ENCODE results near the gene CERS1.

DNA sequence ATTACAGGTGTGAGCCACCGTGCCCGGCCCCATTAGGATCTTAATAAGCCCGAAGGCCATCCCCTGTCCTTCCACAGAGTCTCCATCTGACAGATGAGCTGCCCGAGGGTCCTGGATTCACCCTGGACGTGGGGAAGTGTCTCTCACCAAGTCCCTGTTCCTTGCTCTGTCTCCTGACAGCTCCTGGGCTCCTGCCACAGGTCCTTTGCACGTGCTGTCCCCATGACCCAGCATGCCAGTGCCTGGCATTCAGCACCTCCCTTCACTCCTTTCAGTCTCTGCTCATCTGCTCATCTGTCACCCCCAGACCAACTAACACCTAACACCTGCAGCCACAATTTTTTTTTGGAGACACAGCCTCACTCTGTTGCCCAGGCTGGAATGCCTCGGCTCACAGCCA lies 14.5 kb downstream of the CERS1 start:
- TF ChIP-seq YY1 (IDR thresholded peaks at IDR 0.05; ENCODE audit: low read depth) (no peak), USF1 (IDR thresholded peaks at IDR 0.05) (no peak), TAF1 (IDR thresholded peaks at IDR 0.05; ENCODE audit: low read depth) (no peak), EP300 (IDR thresholded peaks at IDR 0.05; ENCODE audit: borderline replicate concordance) (no peak), MAX (IDR thresholded peaks at IDR 0.05) (no peak), FOXM1 (IDR thresholded peaks at IDR 0.05; ENCODE audit: borderline replicate concordance, low read depth) (no peak), RAD21 (IDR thresholded peaks at IDR 0.05; ENCODE audit: low read depth) (no peak), CEBPB (IDR thresholded peaks at IDR 0.05) (no peak), ZBTB7A (IDR thresholded peaks at IDR 0.05; ENCODE audit: low read depth) (no peak), TEAD4 (IDR thresholded peaks at IDR 0.05) (no peak), NFIC (IDR thresholded peaks at IDR 0.05) (no peak), EGR1 (IDR thresholded peaks at IDR 0.05) (no peak), CREB1 (IDR thresholded peaks at IDR 0.05; ENCODE audit: low read depth) (no peak)
- TF ChIP-seq, protein P1, sequence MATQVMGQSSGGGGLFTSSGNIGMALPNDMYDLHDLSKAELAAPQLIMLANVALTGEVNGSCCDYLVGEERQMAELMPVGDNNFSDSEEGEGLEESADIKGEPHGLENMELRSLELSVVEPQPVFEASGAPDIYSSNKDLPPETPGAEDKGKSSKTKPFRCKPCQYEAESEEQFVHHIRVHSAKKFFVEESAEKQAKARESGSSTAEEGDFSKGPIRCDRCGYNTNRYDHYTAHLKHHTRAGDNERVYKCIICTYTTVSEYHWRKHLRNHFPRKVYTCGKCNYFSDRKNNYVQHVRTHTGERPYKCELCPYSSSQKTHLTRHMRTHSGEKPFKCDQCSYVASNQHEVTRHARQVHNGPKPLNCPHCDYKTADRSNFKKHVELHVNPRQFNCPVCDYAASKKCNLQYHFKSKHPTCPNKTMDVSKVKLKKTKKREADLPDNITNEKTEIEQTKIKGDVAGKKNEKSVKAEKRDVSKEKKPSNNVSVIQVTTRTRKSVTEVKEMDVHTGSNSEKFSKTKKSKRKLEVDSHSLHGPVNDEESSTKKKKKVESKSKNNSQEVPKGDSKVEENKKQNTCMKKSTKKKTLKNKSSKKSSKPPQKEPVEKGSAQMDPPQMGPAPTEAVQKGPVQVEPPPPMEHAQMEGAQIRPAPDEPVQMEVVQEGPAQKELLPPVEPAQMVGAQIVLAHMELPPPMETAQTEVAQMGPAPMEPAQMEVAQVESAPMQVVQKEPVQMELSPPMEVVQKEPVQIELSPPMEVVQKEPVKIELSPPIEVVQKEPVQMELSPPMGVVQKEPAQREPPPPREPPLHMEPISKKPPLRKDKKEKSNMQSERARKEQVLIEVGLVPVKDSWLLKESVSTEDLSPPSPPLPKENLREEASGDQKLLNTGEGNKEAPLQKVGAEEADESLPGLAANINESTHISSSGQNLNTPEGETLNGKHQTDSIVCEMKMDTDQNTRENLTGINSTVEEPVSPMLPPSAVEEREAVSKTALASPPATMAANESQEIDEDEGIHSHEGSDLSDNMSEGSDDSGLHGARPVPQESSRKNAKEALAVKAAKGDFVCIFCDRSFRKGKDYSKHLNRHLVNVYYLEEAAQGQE (IDR thresholded peaks at IDR 0.05; ENCODE audit: low read depth): no peak
